Peyer's patch (tissue), 4 donors: ENCODE results near the gene LAD1.

Source experiments
- POLR2A ChIP-seq, 2 donors: fragments of 450-650 bp; IDR thresholded peaks; one replicate each; pipeline ENCODE4 v1.5.1; 2017; ENCODE audit warnings: antibody characterized with exemption in 2 of 2, mild to moderate bottlenecking in 2 of 2, moderate library complexity in 2 of 2
- TF ChIP-seq, protein P1 (sequence below), 6 experiments: fragments of 450-650 bp in 4 of 6; fragments of 200-600 bp in 2 of 6; sonication (generic) in 1 of 6; IDR thresholded peaks; one replicate each; pipeline ENCODE4 v1.5.1; 2017 to 2019; ENCODE audit warnings: antibody characterized with exemption in 6 of 6, mild to moderate bottlenecking in 3 of 6, moderate library complexity in 1 of 6

GRCh38 chr1:201335901-201336300, 63.2 kb downstream of the LAD1 start:
- TF ChIP-seq POLR2A (IDR thresholded peaks at IDR 0.05) = no peak
- TF ChIP-seq, protein P1, sequence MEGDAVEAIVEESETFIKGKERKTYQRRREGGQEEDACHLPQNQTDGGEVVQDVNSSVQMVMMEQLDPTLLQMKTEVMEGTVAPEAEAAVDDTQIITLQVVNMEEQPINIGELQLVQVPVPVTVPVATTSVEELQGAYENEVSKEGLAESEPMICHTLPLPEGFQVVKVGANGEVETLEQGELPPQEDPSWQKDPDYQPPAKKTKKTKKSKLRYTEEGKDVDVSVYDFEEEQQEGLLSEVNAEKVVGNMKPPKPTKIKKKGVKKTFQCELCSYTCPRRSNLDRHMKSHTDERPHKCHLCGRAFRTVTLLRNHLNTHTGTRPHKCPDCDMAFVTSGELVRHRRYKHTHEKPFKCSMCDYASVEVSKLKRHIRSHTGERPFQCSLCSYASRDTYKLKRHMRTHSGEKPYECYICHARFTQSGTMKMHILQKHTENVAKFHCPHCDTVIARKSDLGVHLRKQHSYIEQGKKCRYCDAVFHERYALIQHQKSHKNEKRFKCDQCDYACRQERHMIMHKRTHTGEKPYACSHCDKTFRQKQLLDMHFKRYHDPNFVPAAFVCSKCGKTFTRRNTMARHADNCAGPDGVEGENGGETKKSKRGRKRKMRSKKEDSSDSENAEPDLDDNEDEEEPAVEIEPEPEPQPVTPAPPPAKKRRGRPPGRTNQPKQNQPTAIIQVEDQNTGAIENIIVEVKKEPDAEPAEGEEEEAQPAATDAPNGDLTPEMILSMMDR (IDR thresholded peaks at IDR 0.05) = no peak
